ENCODE measurements around the gene CCL16.
"Not testable (repeated sequence)": the region's sequence is repeated elsewhere in the genome, so short reads cannot be mapped to it uniquely, and the experiment has no call there.

Gene CCL16, protein sequence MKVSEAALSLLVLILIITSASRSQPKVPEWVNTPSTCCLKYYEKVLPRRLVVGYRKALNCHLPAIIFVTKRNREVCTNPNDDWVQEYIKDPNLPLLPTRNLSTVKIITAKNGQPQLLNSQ

DNA sequence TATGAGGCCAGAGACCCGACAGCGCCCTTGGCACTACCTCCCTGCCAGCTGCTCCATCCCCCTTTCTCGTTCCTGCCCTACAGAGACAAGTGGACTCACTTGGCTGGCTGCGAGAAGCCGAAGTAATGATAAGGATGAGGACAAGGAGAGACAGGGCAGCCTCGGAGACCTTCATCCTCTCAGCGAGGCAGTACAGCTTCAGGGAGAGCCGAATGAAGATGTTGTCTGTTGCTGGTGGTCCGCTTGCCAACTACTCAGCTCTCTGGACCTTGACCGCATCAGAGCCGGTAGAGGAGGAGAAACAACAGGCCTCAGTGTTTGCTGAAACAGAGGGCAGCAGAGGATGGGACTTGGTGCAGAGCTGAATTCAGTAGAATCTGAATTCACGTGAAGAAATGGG is at the start of gene CCL16:
Gene CCL16, minus strand, starts transcription at position 252 of the 400 bp plus-strand sequence. Its CDS starts 77 bp downstream, at position 175.
- no peaks in the 10 kb centered on the region for H3K36me3 Mint-ChIP-seq
- H3K4me1 Mint-ChIP-seq = peaks cover 20% of the 10 kb centered on the region
- ATAC-seq = no peak
- no peak within 1 kb of the TSS for H3K27ac Mint-ChIP-seq
- H3K9me3 Mint-ChIP-seq = no peaks in the 10 kb centered on the region
- H3K27me3 Mint-ChIP-seq = peaks cover 37% of the 10 kb centered on the region
- H3K4me3 Mint-ChIP-seq = no peak within 1 kb of the TSS

DNA sequence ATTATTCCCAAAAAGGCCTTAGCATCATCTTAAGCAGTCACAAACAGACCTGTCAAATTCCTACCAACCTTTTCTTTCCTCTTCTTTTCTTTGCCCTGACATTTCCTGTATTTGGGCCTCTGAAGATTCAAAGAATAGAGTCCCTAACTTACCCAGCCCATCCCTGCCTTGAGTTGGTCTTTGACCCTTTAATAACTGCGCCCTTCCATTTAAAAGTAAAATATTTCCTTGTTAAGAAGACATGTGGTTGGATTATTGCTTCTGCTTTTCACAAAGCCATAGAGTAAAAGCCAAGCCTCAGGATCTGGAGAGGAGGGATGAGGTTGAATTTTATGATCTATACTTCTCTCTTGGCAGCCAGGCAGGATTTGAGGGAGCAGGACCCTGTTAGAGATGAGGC is 49.7 kb upstream of the CCL16 start:
- ATAC-seq = no peak
- Mint-ChIP-seq H3K4me3 (no peak overlapping the region), H3K27ac (no peak overlapping the region), H3K36me3 (no peaks in the 10 kb centered on the region), H3K27me3 (peaks cover 34% of the 10 kb centered on the region), H3K9me3 (no peaks in the 10 kb centered on the region), H3K4me1 (peaks cover 16% of the 10 kb centered on the region)

DNA sequence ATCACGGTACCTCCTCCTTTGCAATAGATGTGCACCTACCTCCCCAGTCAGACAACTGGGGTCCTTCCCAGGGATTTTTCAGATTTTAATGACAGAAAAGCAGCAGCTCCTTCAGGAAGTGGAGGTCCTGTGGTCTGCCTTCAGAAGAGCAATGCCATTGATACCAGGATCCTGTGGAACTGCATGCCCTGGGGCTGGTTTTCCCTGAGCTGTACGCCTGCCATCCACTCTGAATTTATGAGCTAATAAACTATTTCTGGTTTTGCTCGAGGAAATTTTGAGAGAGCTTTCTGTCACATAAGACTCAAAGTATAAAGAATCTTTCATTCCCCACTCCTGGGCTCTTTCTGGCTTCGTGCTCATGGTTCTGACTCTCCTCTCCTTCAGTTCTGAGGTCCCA is 46.5 kb upstream of the CCL16 start:
- H3K4me1 Mint-ChIP-seq = no peaks in the 10 kb centered on the region
- H3K4me3 Mint-ChIP-seq = no peak overlapping the region
- no peak overlapping the region for H3K27ac Mint-ChIP-seq
- H3K27me3 Mint-ChIP-seq = peaks cover 28% of the 10 kb centered on the region
- ATAC-seq = no peak
- H3K9me3 Mint-ChIP-seq = no peaks in the 10 kb centered on the region
- no peaks in the 10 kb centered on the region for H3K36me3 Mint-ChIP-seq

DNA sequence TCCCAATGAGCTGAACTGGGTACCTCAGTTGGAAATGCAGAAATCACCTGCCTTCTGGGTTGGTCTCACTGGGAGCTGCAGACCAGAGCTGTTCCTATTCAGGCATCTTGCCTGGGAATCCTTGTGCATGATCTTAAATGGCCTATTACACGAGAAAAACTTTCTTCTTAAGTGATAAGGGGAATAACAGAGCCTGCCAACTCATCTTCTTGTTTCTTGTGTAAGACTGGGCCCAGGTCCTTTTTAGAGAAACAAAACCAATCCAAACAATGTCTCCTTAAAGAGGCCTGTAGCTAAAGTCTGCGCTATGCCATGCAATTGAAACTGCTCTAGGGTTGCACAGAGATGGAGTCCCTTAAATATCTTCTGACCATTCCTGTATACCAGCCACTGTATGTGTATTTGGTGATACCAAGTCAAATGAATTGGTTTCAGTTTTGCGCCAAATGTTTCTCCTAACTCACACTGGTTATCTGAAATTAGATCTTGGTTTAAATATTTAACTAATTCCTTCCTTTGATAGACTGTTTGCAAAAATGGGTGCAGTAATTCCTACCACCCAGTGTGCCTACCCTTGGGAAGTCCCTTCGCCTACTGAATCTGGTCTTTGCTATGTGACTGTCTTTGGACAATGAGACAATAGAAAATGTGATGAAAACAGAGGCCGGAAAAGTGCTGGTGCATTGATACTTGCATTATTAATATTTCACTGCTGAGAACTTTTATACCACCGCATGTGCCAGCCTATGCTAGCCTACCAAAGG is 43.0 kb upstream of the CCL16 start:
- H3K36me3 Mint-ChIP-seq = no peaks in the 10 kb centered on the region
- no peak overlapping the region for H3K27ac Mint-ChIP-seq
- peaks cover 28% of the 10 kb centered on the region for H3K27me3 Mint-ChIP-seq
- no peak for ATAC-seq
- H3K4me1 Mint-ChIP-seq = no peaks in the 10 kb centered on the region
- H3K9me3 Mint-ChIP-seq = no peaks in the 10 kb centered on the region
- no peak overlapping the region for H3K4me3 Mint-ChIP-seq

DNA sequence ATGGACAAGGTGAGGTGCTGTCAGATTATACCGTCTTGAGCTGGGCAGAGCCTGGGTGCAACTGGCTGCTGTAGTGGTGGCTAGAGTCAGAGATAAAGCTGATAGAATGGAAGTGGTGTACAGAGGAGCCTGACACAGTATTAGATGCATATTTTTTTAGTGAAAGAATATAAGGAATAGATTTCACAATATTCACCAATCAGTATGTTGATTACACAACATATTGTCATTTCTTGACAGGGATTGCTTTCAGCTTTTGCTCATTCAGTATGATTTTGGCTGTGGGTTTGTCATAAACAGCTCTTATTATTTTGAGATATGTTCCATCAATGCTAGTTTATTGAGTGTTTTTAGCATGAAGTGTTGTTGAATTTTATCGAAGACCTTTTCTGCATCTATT is 38.1 kb upstream of the CCL16 start:
- Mint-ChIP-seq H3K27me3 (peaks cover 20% of the 10 kb centered on the region), H3K36me3 (no peaks in the 10 kb centered on the region), H3K4me1 (peaks cover 17% of the 10 kb centered on the region), H3K27ac (no peak overlapping the region), H3K4me3 (no peak overlapping the region), H3K9me3 (peaks cover 2% of the 10 kb centered on the region)
- ATAC-seq = no peak

DNA sequence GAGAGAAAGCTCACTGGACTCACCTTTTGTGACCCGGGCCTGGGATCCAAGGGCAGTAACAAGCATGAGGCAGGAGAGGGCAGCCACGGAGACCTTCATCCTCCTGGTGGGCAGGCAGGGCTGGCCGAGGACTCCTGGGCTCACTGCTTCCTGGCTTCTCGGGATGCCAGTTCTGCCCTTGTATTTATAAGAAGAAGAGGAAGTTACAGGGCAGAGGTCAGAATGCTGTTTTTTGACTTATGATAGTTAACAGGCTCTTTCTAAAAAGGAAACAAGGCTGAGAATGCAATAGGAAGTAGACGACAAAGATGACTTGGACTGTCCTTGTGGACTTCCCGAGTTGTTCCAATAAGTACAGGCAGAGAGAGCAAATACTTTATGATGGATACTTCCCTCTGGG is 36.5 kb upstream of the CCL16 start, which contains the start of gene CCL23:
Gene CCL23, minus strand, starts transcription at position 174 of the 400 bp plus-strand sequence. Its CDS starts 75 bp downstream, at position 99.
- Mint-ChIP-seq H3K27me3 (peaks cover 29% of the 10 kb centered on the region), H3K27ac (no peak within 1 kb of the TSS)
- ATAC-seq = no peak

DNA sequence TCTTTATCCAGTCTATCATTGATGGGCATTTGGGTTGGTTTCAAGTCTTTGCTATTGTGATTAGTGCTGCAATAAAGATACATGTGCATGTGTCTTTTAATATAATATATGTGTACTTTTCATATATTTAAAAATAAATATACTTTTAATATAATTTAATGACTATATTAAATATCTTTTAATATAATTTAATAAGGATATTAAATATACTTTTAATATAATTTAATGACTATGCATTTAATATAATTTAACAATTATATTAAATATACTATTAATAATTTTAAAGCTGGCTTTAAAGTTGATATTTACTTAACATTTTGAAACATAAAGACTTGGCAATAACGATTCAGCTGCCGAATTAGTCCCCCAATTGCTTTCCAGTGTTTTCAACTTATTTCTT is 35.3 kb upstream of the CCL16 start:
- no peak overlapping the region for H3K27ac Mint-ChIP-seq
- no peak overlapping the region for H3K4me3 Mint-ChIP-seq
- no peaks in the 10 kb centered on the region for H3K36me3 Mint-ChIP-seq
- ATAC-seq = no peak
- peaks cover 10% of the 10 kb centered on the region for H3K9me3 Mint-ChIP-seq
- peaks cover 17% of the 10 kb centered on the region for H3K4me1 Mint-ChIP-seq
- H3K27me3 Mint-ChIP-seq = peaks cover 21% of the 10 kb centered on the region

More for the DNA sequence above, 36.5 kb upstream of the CCL16 start, which contains the start of gene CCL23:
- Mint-ChIP-seq H3K9me3 (peaks cover 6% of the 10 kb centered on the region), H3K36me3 (no peaks in the 10 kb centered on the region), H3K4me3 (no peak within 1 kb of the TSS), H3K4me1 (peaks cover 17% of the 10 kb centered on the region)

DNA sequence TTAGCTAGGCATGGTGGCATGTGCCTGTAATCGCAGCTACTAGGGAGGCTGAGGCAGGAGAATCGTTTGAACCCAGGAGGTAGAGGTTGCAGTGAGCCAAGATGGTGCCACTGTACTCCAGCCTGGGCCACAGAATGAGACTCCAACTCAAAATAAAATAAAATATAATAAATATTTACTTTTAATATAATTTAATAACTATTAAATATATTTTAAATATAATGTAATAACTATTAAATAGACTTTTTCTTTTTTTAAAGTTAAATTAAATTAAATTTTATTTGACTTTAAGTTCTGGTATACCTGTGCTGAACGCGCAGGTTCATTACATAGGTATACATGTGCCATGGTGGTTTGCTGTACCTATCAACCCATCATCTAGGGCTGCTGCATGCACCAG is 34.6 kb upstream of the CCL16 start:
- H3K4me3 Mint-ChIP-seq, H3K36me3 Mint-ChIP-seq, H3K27ac Mint-ChIP-seq, ATAC-seq: not testable (repeated sequence)
- Mint-ChIP-seq H3K4me1 (peaks cover 17% of the 10 kb centered on the region), H3K9me3 (peaks cover 10% of the 10 kb centered on the region), H3K27me3 (peaks cover 21% of the 10 kb centered on the region)

DNA sequence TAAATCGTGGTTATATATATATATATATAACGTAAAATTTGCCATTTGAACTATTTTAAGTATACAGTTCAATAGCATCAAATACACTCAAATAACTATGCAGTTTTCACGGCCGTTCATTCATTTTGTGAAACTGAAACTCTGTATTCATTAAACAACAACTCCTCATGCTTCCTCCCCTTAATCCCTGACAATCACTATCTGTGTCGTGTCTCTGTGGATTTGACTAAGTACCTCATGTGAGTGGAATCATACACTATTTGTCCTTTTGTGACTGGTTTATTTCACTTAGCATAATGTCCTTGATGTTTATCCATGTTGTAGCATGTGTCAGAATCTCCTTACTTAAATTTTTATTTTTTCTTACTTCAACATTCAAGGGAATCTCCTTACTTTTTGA is 33.6 kb upstream of the CCL16 start:
- peaks cover 22% of the 10 kb centered on the region for H3K27me3 Mint-ChIP-seq
- H3K36me3 Mint-ChIP-seq = peaks cover 6% of the 10 kb centered on the region
- H3K4me1 Mint-ChIP-seq = peaks cover 17% of the 10 kb centered on the region
- H3K27ac Mint-ChIP-seq = no peak overlapping the region
- no peak for ATAC-seq
- peaks cover 15% of the 10 kb centered on the region for H3K9me3 Mint-ChIP-seq
- H3K4me3 Mint-ChIP-seq = no peak overlapping the region

DNA sequence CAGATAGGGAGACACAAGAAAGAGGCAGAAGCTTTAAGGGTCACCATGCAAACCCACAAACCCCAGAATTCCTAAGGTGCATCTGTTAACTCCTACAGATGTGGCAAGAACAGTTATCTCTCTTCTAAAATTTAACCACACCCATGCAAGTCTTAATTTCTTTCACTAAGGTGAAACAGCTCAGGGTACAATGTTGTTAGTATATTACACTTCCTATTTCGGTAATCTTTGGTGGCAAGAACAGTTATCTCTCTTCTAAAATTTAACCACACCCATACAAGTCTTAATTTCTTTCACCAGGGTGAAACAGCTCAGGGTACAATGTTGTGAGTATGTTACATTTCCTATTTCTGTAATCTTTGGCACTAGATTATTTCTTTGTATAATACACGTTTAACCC is 29.9 kb upstream of the CCL16 start:
- Mint-ChIP-seq H3K9me3 (peaks cover 23% of the 10 kb centered on the region), H3K36me3 (peaks cover 6% of the 10 kb centered on the region), H3K27me3 (peaks cover 22% of the 10 kb centered on the region), H3K4me1 (no peaks in the 10 kb centered on the region), H3K4me3 (no peak overlapping the region), H3K27ac (no peak overlapping the region)
- ATAC-seq = no peak

DNA sequence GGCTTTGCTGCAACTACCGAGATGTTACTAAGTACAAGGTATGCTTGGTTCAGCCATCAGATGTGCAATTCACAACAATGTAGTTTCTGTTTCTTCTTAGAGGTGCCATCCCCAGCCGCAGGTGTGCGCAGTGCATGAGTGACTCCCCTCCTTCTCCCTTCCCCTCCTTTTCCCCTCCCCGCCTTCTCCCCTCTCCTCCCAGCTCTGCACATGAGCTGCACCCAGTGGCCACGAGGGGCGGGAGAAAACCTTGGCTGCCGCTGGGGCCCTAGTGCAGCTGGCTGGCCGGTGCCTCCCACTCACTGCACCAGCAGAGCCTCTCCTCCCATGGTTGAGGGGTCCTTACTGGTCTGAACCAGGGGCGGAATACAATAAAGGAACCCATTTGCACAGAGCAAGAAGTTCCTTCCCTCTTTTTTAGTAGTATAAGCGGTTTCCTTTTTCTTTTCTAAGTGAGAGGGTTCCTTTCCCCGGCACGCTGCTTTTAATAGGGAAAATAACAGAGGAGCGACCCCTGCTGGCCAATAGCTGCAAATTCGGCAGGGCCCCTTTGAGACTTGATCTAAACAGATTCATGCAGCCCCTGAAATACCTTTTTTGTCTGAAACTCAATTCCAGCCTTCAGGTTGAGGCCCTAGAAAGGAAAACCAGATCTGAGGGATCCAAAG is 27.8 kb upstream of the CCL16 start:
- H3K27me3 Mint-ChIP-seq = peaks cover 22% of the 10 kb centered on the region
- peaks cover 6% of the 10 kb centered on the region for H3K36me3 Mint-ChIP-seq
- H3K9me3 Mint-ChIP-seq = peaks cover 22% of the 10 kb centered on the region
- H3K27ac Mint-ChIP-seq = no peak overlapping the region
- ATAC-seq = peak; percentile 20
- peaks cover 7% of the 10 kb centered on the region for H3K4me1 Mint-ChIP-seq
- no peak overlapping the region for H3K4me3 Mint-ChIP-seq

DNA sequence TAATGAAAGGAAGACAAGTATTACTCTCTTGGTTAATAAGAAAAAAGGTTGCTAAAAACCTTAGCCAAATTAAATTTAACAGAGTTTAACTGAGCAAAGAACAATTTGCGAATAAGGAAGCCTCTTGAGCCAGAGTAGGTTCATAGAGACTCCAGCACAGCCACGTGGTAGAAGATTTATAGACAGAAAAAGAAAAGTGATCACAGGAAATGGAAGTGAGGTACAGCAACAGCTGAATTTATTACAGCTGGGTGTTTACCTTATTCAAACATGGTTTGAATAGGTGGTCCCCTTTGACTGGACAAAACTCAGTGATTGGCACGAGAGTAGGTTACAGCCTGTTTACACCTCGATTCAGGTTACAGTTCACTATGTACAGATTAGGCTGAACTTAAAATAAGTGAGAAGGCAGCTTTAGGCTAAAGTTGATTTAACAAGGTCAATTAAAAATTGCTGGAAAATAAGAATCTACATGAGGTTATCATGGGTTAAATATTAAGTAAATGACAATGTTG is 23.4 kb upstream of the CCL16 start:
- peaks cover 12% of the 10 kb centered on the region for H3K4me1 Mint-ChIP-seq
- H3K36me3 Mint-ChIP-seq = no peaks in the 10 kb centered on the region
- H3K4me3 Mint-ChIP-seq = no peak overlapping the region
- H3K9me3 Mint-ChIP-seq = peaks cover 9% of the 10 kb centered on the region
- no peak overlapping the region for H3K27ac Mint-ChIP-seq
- H3K27me3 Mint-ChIP-seq = peaks cover 12% of the 10 kb centered on the region
- no peak for ATAC-seq

DNA sequence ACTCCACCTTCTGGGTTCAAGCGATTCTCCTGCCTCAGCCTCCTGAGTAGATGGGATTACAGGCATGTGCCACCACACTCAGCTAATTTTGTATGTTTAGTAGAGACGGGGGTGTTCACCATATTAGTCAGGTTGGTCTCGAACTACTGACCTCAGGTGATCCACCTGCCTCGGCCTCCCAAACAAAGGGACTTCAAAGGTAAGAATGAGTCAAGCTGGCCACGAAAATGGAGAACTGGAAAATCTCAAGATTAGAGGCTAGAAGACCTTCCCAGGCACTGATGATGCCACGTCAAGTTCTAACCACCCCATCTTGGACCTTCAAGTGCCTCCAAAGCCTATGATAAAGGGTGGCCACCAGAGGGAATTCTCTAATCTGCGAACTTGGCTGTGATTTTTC is 21.3 kb upstream of the CCL16 start:
- H3K4me1 Mint-ChIP-seq = peaks cover 18% of the 10 kb centered on the region
- peaks cover 26% of the 10 kb centered on the region for H3K27me3 Mint-ChIP-seq
- no peaks in the 10 kb centered on the region for H3K9me3 Mint-ChIP-seq
- H3K36me3 Mint-ChIP-seq = no peaks in the 10 kb centered on the region
- peak; percentile 65 for ATAC-seq
- H3K27ac Mint-ChIP-seq = no peak overlapping the region
- H3K4me3 Mint-ChIP-seq = no peak overlapping the region

DNA sequence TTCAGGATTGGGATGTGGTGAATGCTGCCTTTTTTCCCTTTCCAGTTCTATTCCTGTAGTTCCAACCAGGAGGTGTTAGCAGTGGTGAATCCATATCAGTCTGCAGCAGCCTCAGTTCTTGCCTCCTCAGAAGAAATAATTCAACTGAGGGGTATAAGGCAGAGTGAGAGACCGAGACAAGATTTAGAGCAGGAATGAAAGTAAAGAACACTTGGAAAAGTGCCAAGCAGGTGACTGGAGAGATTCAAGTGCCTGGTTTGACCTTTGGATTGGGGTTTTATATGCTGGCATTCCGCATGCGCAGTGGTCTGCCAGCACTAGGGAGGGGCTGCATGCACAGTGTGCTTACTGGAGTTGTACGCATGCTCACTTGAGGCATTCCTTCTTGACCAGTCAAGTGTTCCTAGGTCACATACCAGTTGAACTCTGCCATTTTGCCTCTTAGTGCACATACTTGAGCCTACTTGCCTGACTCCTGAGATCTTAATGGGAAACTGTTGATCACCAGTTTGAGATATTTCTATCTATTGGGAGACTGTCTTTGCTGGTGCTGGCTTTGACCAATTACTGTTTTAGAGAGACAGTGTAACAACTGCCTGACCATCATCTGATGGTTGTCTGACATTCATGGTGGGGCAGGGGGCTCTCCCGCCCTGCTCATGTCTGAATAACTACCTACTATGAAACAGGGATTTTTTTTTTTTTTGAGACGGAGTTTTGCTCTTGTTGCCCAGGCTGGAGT is 20.7 kb upstream of the CCL16 start:
- peaks cover 27% of the 10 kb centered on the region for H3K27me3 Mint-ChIP-seq
- H3K36me3 Mint-ChIP-seq = no peaks in the 10 kb centered on the region
- no peak for ATAC-seq
- no peak overlapping the region for H3K4me3 Mint-ChIP-seq
- no peaks in the 10 kb centered on the region for H3K9me3 Mint-ChIP-seq
- no peak overlapping the region for H3K27ac Mint-ChIP-seq
- peaks cover 22% of the 10 kb centered on the region for H3K4me1 Mint-ChIP-seq

All from stimulated activated memory B cell treated with anti-CD40 and anti-IgM and Interleukin-4, amounts not matched to agents 10 μg/mL and 1 μg/mL and 100 μg/mL, for 72 hours (primary cell).